PFSK-1 (cell line): ENCODE results near the gene LAMB2.

ENCODE experiments used
- POLR2AphosphoS5 ChIP-seq: IDR thresholded peaks from 2 replicates; pipeline ENCODE4 v1.6.1; 2012; ENCODE audit warnings: low read depth, mild to moderate bottlenecking, control low read depth, low read length, moderate library complexity
- SIN3A ChIP-seq: IDR thresholded peaks from 2 replicates; pipeline ENCODE4 v1.6.1; 2012; ENCODE audit warnings: mild to moderate bottlenecking, low read length, moderate library complexity, borderline replicate concordance; ENCODE audit not compliant: insufficient read depth
- TAF1 ChIP-seq: IDR thresholded peaks from 2 replicates; pipeline ENCODE4 v1.6.1; 2012; ENCODE audit warnings: low read length, control low read depth, borderline replicate concordance; ENCODE audit not compliant: insufficient read depth
- TF ChIP-seq, protein P1 (sequence below), 2 experiments: IDR thresholded peaks; 2 replicates each; pipeline versions ENCODE4 v1.6.1 to v1.8.0; 2011 to 2012; ENCODE audit warnings: low read depth in 2 of 2, low read length in 2 of 2, control low read depth in 1 of 2, inconsistent platforms in 1 of 2, mild to moderate bottlenecking in 1 of 2, moderate library complexity in 1 of 2; ENCODE audit not compliant: insufficient read depth in 1 of 2

DNA sequence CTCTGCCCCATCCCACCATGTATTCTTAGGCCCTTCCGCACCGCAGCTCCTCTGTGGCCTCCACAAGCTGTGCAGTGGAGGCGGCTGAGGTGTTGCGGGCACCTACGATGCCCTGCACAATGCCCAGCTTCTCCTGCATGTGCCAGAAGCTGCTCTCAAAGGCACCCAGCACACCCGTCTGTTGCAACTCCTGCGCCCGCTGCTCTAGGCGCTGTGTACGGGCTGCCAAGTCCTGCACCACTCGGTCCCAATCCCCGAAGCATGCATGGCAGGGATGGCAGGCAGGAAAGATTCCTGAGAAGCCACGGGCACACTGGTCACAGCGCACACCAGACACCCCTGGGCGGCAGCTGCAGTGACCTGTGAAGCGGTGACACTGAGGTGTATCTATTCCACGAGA is 9.2 kb downstream of the LAMB2 start:
- TF ChIP-seq, protein P1, sequence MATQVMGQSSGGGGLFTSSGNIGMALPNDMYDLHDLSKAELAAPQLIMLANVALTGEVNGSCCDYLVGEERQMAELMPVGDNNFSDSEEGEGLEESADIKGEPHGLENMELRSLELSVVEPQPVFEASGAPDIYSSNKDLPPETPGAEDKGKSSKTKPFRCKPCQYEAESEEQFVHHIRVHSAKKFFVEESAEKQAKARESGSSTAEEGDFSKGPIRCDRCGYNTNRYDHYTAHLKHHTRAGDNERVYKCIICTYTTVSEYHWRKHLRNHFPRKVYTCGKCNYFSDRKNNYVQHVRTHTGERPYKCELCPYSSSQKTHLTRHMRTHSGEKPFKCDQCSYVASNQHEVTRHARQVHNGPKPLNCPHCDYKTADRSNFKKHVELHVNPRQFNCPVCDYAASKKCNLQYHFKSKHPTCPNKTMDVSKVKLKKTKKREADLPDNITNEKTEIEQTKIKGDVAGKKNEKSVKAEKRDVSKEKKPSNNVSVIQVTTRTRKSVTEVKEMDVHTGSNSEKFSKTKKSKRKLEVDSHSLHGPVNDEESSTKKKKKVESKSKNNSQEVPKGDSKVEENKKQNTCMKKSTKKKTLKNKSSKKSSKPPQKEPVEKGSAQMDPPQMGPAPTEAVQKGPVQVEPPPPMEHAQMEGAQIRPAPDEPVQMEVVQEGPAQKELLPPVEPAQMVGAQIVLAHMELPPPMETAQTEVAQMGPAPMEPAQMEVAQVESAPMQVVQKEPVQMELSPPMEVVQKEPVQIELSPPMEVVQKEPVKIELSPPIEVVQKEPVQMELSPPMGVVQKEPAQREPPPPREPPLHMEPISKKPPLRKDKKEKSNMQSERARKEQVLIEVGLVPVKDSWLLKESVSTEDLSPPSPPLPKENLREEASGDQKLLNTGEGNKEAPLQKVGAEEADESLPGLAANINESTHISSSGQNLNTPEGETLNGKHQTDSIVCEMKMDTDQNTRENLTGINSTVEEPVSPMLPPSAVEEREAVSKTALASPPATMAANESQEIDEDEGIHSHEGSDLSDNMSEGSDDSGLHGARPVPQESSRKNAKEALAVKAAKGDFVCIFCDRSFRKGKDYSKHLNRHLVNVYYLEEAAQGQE (IDR thresholded peaks at IDR 0.05; ENCODE audit: insufficient read depth in 1 of 2, low read depth in 2 of 2, low read length in 2 of 2) = no peak
- TF ChIP-seq POLR2AphosphoS5 (no peak), TAF1 (no peak), SIN3A (no peak)
